ENCODE measurements around the gene ALK. TPM values are rescaled to one million over a fixed set of nuclear protein-coding genes. Genes with fewer than 3 reads are reported as not detected.

The ALK gene
- total RNA-seq, 2 experiments from 2014 or later = not detected

GRCh38 chr2:29477186-29477585 is 444.2 kb downstream of the ALK start:
- TF ChIP-seq CTCF (IDR thresholded peaks at IDR 0.05) = no peak
- intact Hi-C loops (cut with micrococcal nuclease) = no loop called here
- DNase-seq (no peak), ATAC-seq (no peak)
- peaks cover 6% of the 10 kb centered on the region for H3K27me3 Mint-ChIP-seq
- CTCF ChIA-PET = no interaction called here
- H3K4me1 Mint-ChIP-seq (ENCODE audit: low read depth) = no peaks in the 10 kb centered on the region
- H3K9me3 Mint-ChIP-seq = no peaks in the 10 kb centered on the region
- H3K4me3 Mint-ChIP-seq = no peak overlapping the region
- H3K36me3 Mint-ChIP-seq (ENCODE audit: low read depth) = no peaks in the 10 kb centered on the region
- H3K27ac Mint-ChIP-seq = no peak overlapping the region
- POLR2A ChIA-PET = no interaction called here

- intact Hi-C loops (cut with micrococcal nuclease) = no loop called here
- peaks cover 3% of the 10 kb centered on the region for H3K9me3 Mint-ChIP-seq
- H3K4me1 Mint-ChIP-seq (ENCODE audit: low read depth) = no peaks in the 10 kb centered on the region
- POLR2A ChIA-PET = no interaction called here
- H3K36me3 Mint-ChIP-seq (ENCODE audit: low read depth) = no peaks in the 10 kb centered on the region
- ATAC-seq = no peak
- CTCF ChIA-PET = no interaction called here
- no peak for TF ChIP-seq CTCF (IDR thresholded peaks at IDR 0.05)
- H3K4me3 Mint-ChIP-seq = no peak overlapping the region
- DNase-seq = no peak
- H3K27me3 Mint-ChIP-seq = peaks cover 6% of the 10 kb centered on the region
- H3K27ac Mint-ChIP-seq = no peak overlapping the region
Observed at GRCh38 chr2:29475499-29475898, 445.9 kb downstream of the ALK start.

- H3K4me3 Mint-ChIP-seq = no peak overlapping the region
Observed at GRCh38 chr2:29469961-29470360, 451.4 kb downstream of the ALK start.

GRCh38 chr2:29469516-29469915 is 451.9 kb downstream of the ALK start:
- ATAC-seq = no peak
- H3K4me3 Mint-ChIP-seq = no peak overlapping the region
- DNase-seq = no peak
- ChIA-PET CTCF (no interaction called here), POLR2A (no interaction called here)
- intact Hi-C loops (cut with micrococcal nuclease) = no loop called here
- no peaks in the 10 kb centered on the region for H3K4me1 Mint-ChIP-seq (ENCODE audit: low read depth)
- H3K9me3 Mint-ChIP-seq = peaks cover 16% of the 10 kb centered on the region
- H3K36me3 Mint-ChIP-seq (ENCODE audit: low read depth) = no peaks in the 10 kb centered on the region
- no peak for TF ChIP-seq CTCF (IDR thresholded peaks at IDR 0.05)
- peaks cover 10% of the 10 kb centered on the region for H3K27me3 Mint-ChIP-seq
- no peak overlapping the region for H3K27ac Mint-ChIP-seq

More at GRCh38 chr2:29469961-29470360, 451.4 kb downstream of the ALK start:
- TF ChIP-seq CTCF (IDR thresholded peaks at IDR 0.05) = no peak
- no peaks in the 10 kb centered on the region for H3K36me3 Mint-ChIP-seq (ENCODE audit: low read depth)
- DNase-seq = no peak
- peaks cover 10% of the 10 kb centered on the region for H3K27me3 Mint-ChIP-seq
- no peak overlapping the region for H3K27ac Mint-ChIP-seq
- no peaks in the 10 kb centered on the region for H3K4me1 Mint-ChIP-seq (ENCODE audit: low read depth)
- intact Hi-C loops (cut with micrococcal nuclease) = no loop called here
- H3K9me3 Mint-ChIP-seq = peaks cover 16% of the 10 kb centered on the region
- ATAC-seq = no peak
- ChIA-PET POLR2A (interaction anchor here (0.5 kb wide), 1 partner anchor 191 kb away, joined by 3 read pairs; no protein-coding TSS in a partner anchor), CTCF (no interaction called here)

GRCh38 chr2:29463181-29463900 is 458.0 kb downstream of the ALK start:
- POLR2A ChIA-PET = no interaction called here
- Mint-ChIP-seq H3K27me3 (peaks cover 12% of the 10 kb centered on the region), H3K4me3 (no peak overlapping the region), H3K27ac (no peak overlapping the region), H3K4me1 (ENCODE audit: low read depth) (no peaks in the 10 kb centered on the region), H3K9me3 (no peaks in the 10 kb centered on the region), H3K36me3 (ENCODE audit: low read depth) (no peaks in the 10 kb centered on the region)
- no peak for TF ChIP-seq CTCF (IDR thresholded peaks at IDR 0.05)
- CTCF ChIA-PET = no interaction called here
- ATAC-seq = no peak
- DNase-seq = no peak
- intact Hi-C loops (cut with micrococcal nuclease) = no loop called here
